GM12878 (cell line): Measurements from ENCODE around the gene C1QTNF5. TPM values are rescaled to one million over a fixed set of nuclear protein-coding genes. Genes with fewer than 3 reads are reported as not detected.

Experiments used
- ATAC-seq: fragments of 200-7000 bp; cut with Tn5 transposase; 3 replicates; pipeline ENCODE4 v1.9.1; 2020; ENCODE audit warnings: mild to moderate bottlenecking, moderate library complexity
- BruUV-seq: library from RNA; stranded (reverse); fragments of 400-500 nt; replicated peaks from 2 replicates; lab custom pipeline; 2021; lab: Mats Ljungman, UMichigan
- CTCF ChIA-PET: fragments of 300-600 bp; sonication (Branson Sonifier 250); formaldehyde crosslinking; extraction: SDS; loops from one replicate; lab custom pipeline; 2021; ENCODE audit warnings: inconsistent platforms; lab: Yijun Ruan, JAX
- POLR2A ChIA-PET: fragments of 350-600 bp; formaldehyde crosslinking; extraction: SDS; loops from one replicate; lab custom pipeline; 2021; ENCODE audit warnings: inconsistent platforms; lab: Charles Lee
- RAD21 ChIA-PET: fragments of 300-600 bp; sonication (Branson Sonifier 250); formaldehyde crosslinking; loops from one replicate; lab custom pipeline; 2023; ENCODE audit warnings: antibody characterized with exemption; ENCODE audit not compliant: unreplicated experiment; lab: Charles Lee
- SMC1A ChIA-PET: fragments of 300-600 bp; sonication (Branson Sonifier 250); formaldehyde crosslinking; loops from one replicate; lab custom pipeline; 2023; ENCODE audit not compliant: unreplicated experiment, uncharacterized antibody; lab: Charles Lee
- DNase-seq: peaks from one replicate; pipeline ENCODE4 v3.0.0-alpha.2; 2011; ENCODE audit warnings: low read depth, low spot score
- FAIRE-seq: peaks from 3 replicates; lab custom pipeline; 2011; peaks lifted over from hg19 to GRCh38; lab: Jason Lieb, UNC
- H2AFZ ChIP-seq: 2 replicates; pipeline ENCODE4 v1.6.0; 2011; ENCODE audit warnings: low read depth, low read length, control low read depth; ENCODE audit not compliant: control insufficient read depth
- H3K27ac ChIP-seq: 2 replicates; pipeline ENCODE4 v1.5.1; 2011; ENCODE audit warnings: control low read depth; ENCODE audit not compliant: control insufficient read depth, insufficient read depth
- H3K27me3 ChIP-seq, 2 experiments: replicated peaks in 1 of 2; 2 replicates each; pipeline versions ENCODE4 v1.6.0 to v1.6.1; 2011; ENCODE audit warnings: low read length in 1 of 2; ENCODE audit not compliant: control insufficient read depth in 2 of 2, insufficient read depth in 2 of 2
- H3K36me3 ChIP-seq, 2 experiments: 2 replicates each; pipeline ENCODE4 v1.5.1; 2011; ENCODE audit warnings: low read length in 1 of 2; ENCODE audit not compliant: control insufficient read depth in 2 of 2, insufficient read depth in 2 of 2
- H3K4me1 ChIP-seq: 2 replicates; pipeline ENCODE4 v1.6.1; 2011; ENCODE audit warnings: mild to moderate bottlenecking, low read length, moderate library complexity, mixed read lengths; ENCODE audit not compliant: control insufficient read depth, insufficient read depth
- H3K4me2 ChIP-seq: 2 replicates; pipeline ENCODE4 v1.6.0; 2011; ENCODE audit warnings: control low read depth; ENCODE audit not compliant: control insufficient read depth, insufficient read depth
- H3K4me3 ChIP-seq: fragments of 200-600 bp; sonication (generic); 2 replicates; pipeline ENCODE4 v1.5.1; 2016
- H3K79me2 ChIP-seq: 2 replicates; pipeline ENCODE4 v1.6.0; 2011; ENCODE audit warnings: low read length; ENCODE audit not compliant: control insufficient read depth, insufficient read depth
- H3K9ac ChIP-seq: 2 replicates; pipeline ENCODE4 v1.8.0; 2011; ENCODE audit warnings: low read length, control low read depth, mixed read lengths; ENCODE audit not compliant: control insufficient read depth, insufficient read depth
- H3K9me3 ChIP-seq: replicated peaks from 3 replicates; pipeline ENCODE4 v1.5.1; 2011; ENCODE audit warnings: mild to moderate bottlenecking, low read length; ENCODE audit not compliant: control insufficient read depth, insufficient read depth
- H4K20me1 ChIP-seq: 2 replicates; pipeline ENCODE4 v1.6.0; 2011; ENCODE audit not compliant: control insufficient read depth, insufficient read depth
- PKNOX1 ChIP-seq: fragments of 450-650 bp; IDR thresholded peaks from 2 replicates; pipeline ENCODE4 v1.6.1; 2016; ENCODE audit warnings: mild to moderate bottlenecking
- ZNF384 ChIP-seq: IDR thresholded peaks from 2 replicates; pipeline ENCODE4 v1.6.1; 2012; ENCODE audit warnings: low read depth, mild to moderate bottlenecking, low read length, improper control_type of control experiment, borderline replicate concordance
- WGBS: methylation state at CpG from one replicate; pipeline ENCODE4 v1.1.6; 2016; ENCODE audit warnings: low lambda C conversion rate; ENCODE audit not compliant: insufficient replicate concordance, insufficient coverage; ENCODE audit errors: missing lambda C conversion rate; 5-methylcytosine and 5-hydroxymethylcytosine counted together
- in situ Hi-C: fragments of 300-500 bp; cut with MboI; formaldehyde crosslinking; loops from 9 replicates; pipeline ENCODE4 v1.14.3; 2018; ENCODE audit warnings: mixed read lengths
- intact Hi-C: fragments of 100-400 bp; cut with micrococcal nuclease; formaldehyde crosslinking; loops from one replicate; pipeline ENCODE4 v1.14.2; 2022; ENCODE audit not compliant: unreplicated experiment
- polyA plus RNA-seq, 11 experiments: library from polyadenylated mRNA; depleted of rRNA in 4 of 11; unstranded in 6 of 11; stranded (reverse) in 5 of 11; fragments of >200 nt; fragmentation: Nextera tagmentation in 4 of 11; fragmentation: Illumina TruSeq in 1 of 11; extraction: Ambion mirVana in 4 of 11; extraction: Trizol in 1 of 11; gene quantifications; 1 replicate in 1 of 11; 2 replicates in 10 of 11; pipeline versions ENCODE4 v1.2.1 to v1.2.3, GENCODE V29; 2011 to 2016; ENCODE audit warnings: inconsistent platforms in 2 of 11, missing spikeins in 2 of 11, low read depth in 1 of 11
- total RNA-seq, 4 experiments: library from RNA; depleted of rRNA in 3 of 4; stranded (reverse); fragments of >200 nt in 3 of 4; fragmentation: Illumina TruSeq in 1 of 4; extraction: Trizol in 1 of 4; gene quantifications; 2 replicates each; pipeline versions ENCODE4 v1.2.1 to v1.2.3, GENCODE V29; 2013 to 2021

C1QTNF5 gene
- total and polyA plus RNA-seq, 10 of the 15 experiments (the other 5 are each of a cell fraction or from before 2014, with no cell fraction given): not detected

DNA sequence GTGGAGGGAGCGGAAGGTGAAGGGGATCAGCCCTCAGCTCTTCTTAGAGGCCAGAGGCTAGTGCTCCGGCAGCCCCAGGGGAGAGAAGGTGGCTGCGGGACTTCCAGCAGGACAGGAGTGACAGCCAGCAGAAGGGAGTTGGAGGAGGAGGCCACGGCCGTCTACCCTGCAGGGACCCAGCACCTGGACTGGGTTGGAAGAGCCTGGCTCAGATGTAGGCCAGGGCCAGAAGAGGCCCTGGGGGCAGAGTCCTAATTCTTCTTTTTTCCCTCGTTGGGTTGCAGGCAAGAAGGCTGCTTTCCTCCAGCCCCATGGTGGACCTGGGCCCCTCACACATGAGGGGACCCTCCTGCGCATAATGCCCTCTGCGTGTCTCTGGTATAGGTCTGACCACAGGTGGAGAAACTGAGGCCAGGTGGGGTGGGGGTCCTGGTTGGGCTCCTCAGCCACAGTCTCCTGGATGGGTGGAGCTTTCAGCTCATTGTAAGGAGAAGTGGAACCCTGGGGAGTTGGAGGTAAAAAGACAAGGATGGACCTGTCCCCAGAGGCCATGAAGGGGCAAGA is 21.5 kb downstream of the C1QTNF5 start:
- ATAC-seq (no peak), FAIRE-seq (no peak), DNase-seq (no peak)
- Histone ChIP-seq H3K9me3 (no peaks in the 10 kb centered on the region), H3K36me3 (no peaks in the 10 kb centered on the region), H2AFZ (peak overlapping the region; percentile 6), H3K27me3 (peaks cover 1 to 15% of the 10 kb centered on the region in 2 experiments; a peak in 3 of 4 replicates), H3K4me3 (no peak overlapping the region), H4K20me1 (no peaks in the 10 kb centered on the region), H3K27ac (peak overlapping the region; percentile 58), H3K4me2 (peak overlapping the region; percentile 50; the same call in 1 of the 2 replicates), H3K4me1 (peaks cover 48% of the 10 kb centered on the region), H3K9ac (peak overlapping the region; percentile 34), H3K79me2 (no peaks in the 10 kb centered on the region)
- WGBS: 9% methylated on average over 8 of the region's 8 CpGs
- CTCF ChIA-PET: interaction anchor here (0.9 to 5.6 kb wide), 7 partner anchors 15 to 150 kb away, joined by 3 to 63 read pairs (median 4); partner anchors contain the start of genes CBL and RNF26
- TSS peak; percentile 87 for BruUV-seq
- TF ChIP-seq ZNF384 (no peak), PKNOX1 (0 out of 2 replicates have a peak, but pooled peaks have one; percentile 3)
- POLR2A ChIA-PET: interaction anchor here (0.8 to 1.7 kb wide), 9 partner anchors 9 to 198 kb away, joined by 3 to 7 read pairs (median 3); partner anchors contain the start of genes HINFP and RNF26
- RAD21 ChIA-PET: interaction anchor here (0.7 to 1.2 kb wide), 4 partner anchors 11 to 252 kb away, joined by 3 to 5 read pairs (median 3); partner anchors contain the start of gene VPS11
- SMC1A ChIA-PET: interaction anchor here (1.1 to 3.5 kb wide), 2 partner anchors 19 to 113 kb away, joined by 3 to 14 read pairs; partner anchors contain the start of gene CBL
- intact Hi-C loops (no loop called here), in situ Hi-C loops (no loop called here)
